Activated CD4-positive, CD25-positive, alpha-beta regulatory T cell treated with anti-CD3 and anti-CD28 coated beads, Interleukin-2, amount 50 U/mL, for 24 hours (primary cell): ENCODE data around the gene AGAP9.
"Not testable (repeated sequence)": the region's sequence is repeated elsewhere in the genome, so short reads cannot be mapped to it uniquely, and the experiment has no call there.

Experiments
- ATAC-seq, 2 donors: fragments of 150-1000 bp; cut with Tn5 transposase; one replicate each; pipeline ENCODE4 v1.10.0; 2021; ENCODE audit warnings: mild to moderate bottlenecking in 1 of 2, moderate library complexity in 1 of 2

AGAP9 gene

DNA sequence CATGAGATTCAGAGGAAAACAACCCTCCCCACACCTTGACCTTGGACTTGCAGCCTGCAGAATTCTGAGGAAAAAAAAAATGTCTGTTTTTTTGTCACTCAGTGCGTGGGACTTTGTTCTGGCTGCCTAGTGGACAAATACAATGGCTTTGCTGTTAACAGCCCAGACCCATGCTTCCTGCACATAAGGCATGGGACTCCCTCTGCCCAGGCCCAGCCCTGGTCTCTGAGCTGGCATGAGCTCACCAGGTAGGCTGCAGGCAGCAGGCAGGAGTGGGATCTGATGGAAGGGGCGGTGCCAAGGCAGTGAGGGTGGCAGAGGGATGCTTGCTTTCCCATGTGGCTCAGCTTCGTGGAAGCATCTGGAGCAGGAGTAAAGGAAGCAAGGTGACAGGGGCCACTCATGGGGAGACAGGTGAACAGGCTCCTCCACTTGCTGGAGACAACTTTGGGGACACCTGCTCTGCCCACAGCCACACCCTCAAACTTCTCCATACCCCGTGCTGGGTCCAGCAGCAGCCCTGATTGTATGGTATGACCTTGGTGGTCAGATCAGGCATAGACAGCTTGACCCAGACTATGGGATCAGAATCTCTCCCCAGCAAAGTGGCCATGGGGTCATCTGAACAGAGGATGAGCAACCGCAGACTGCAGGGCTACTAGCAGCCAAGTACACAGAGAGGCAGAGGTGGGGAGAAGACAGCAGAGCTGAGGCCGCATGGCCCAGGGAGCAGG is 66.5 kb downstream of the AGAP9 start:
- ATAC-seq = no peak

DNA sequence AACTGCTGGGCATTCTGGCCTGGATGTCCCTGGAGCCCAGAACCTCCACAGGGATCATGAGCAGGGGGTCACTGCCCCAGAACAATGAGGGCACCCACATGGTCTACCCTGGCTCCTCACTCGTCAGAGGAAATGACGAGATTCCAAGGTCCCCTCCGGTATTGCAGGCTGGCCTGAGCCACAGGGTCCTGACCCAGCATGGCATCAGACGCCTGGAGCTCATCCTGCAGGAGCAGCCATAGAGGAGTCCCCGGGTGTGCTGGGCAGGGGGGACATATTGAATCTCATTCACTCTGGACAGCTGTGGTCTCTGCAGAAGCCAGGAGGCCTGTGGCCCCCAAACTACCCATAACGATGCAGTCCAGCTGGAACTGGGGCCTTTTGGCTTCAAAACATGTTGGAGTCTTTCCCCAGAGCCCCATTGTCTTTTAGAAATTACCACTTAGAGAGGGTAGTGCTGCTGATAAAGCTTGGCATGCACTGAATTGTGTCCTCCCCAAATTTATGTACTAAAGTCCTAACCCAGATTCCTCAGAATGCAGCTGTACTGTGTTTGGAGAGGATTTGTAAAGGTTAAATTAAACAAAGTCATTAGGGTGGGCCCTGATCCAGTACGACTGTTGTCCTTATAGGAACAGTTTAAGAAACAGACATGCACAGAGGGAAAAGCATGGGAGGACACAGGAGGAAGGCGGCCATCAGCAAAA is 67.2 kb downstream of the AGAP9 start:
- ATAC-seq = no peak

DNA sequence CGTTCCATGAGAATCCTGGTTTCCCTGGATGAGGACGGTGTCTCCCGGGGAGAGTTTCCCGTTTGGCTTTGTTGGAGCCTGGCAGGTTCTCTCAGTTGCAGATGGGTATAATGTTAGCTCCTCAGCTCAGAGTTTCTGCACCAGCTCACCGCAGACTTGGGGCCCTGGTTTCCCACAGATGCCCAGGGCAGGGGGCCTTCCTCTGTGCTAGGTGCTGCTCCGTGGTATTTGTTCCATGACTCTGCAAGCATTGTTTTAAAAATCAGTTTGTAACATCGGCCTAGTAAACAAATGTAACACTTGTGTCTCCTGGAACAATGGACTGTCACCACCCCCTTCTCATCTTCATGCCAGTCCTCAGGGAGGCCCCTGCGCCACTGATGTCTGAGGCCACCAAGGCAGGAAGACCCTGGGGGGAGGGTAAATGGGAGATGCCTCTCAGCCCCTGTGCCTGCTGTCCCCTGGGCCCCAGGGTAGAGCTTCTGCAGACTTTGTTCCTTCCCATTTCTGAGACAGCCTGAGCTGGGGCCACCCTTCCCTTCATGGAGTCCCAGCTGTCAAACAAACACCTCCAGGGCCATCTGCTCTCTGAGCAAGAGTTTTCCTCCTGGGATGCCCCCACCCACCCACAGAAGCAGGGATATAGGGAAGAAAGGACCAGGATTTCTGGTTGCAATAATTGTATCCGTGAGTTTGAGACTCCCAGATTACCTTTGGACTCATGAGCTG is 67.9 kb downstream of the AGAP9 start:
- not testable (repeated sequence) for ATAC-seq

GRCh38 chr10:47454780-47455058 is 68.7 kb downstream of the AGAP9 start:
- no peak for ATAC-seq

GRCh38 chr10:47454008-47454779 is 69.2 kb downstream of the AGAP9 start:
- no peak for ATAC-seq

GRCh38 chr10:47453141-47454007 is 70.1 kb downstream of the AGAP9 start:
- ATAC-seq = no peak

GRCh38 chr10:47452495-47453140 is 70.8 kb downstream of the AGAP9 start:
- no peak for ATAC-seq

DNA sequence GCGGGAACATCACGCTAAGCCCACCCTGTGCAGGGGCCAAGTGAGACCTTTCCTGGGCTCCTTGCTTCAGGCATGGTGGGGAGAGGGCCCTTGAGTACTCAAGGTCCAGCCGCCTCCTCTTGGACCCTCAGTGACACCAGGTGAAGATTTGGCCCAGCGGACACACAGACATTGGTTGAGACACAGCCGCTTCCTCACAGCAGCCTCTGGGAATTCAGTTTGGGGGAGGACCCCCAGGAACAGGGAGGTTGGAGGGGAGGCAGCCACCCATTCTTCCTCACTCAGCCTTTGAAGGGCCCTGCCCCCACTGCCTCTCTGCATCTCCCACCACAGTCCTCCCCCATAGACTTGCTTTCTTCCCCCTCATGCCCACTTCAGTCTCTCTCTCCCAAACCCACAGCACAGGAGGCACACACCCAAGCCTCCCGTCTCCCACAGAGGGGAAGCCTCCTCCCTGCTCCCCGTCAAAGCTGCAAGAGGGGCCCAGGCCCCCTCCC is 71.4 kb downstream of the AGAP9 start:
- ATAC-seq = no peak
